ENCODE results near the gene GRIK2. TPM values are rescaled to one million over a fixed set of nuclear protein-coding genes. Genes with fewer than 3 reads are reported as not detected.

Gene GRIK2
- total and polyA plus RNA-seq, 8 donors = 0.61 to 3.5 (median 2.4) TPM

DNA sequence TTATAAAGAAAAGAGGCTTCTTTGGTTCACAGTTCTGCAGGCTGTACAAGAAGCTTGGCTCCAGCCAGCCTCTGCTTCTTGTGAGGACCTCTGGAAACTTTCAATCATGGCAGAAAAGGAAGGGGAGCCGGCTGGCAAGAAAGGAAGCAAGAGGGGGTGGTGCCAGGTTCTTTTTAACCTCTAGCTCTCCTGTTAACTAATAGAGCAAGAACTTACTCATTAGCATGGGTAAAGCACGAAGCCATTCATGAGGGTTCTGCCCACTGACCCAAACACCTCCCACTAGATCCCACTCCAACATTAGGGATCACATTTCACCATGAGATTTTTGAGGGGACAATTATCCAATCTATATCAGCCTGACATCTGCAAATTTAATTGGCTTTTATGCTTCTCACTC is 347.1 kb downstream of the GRIK2 start:
- no peak for FAIRE-seq
- TF ChIP-seq, protein P1, sequence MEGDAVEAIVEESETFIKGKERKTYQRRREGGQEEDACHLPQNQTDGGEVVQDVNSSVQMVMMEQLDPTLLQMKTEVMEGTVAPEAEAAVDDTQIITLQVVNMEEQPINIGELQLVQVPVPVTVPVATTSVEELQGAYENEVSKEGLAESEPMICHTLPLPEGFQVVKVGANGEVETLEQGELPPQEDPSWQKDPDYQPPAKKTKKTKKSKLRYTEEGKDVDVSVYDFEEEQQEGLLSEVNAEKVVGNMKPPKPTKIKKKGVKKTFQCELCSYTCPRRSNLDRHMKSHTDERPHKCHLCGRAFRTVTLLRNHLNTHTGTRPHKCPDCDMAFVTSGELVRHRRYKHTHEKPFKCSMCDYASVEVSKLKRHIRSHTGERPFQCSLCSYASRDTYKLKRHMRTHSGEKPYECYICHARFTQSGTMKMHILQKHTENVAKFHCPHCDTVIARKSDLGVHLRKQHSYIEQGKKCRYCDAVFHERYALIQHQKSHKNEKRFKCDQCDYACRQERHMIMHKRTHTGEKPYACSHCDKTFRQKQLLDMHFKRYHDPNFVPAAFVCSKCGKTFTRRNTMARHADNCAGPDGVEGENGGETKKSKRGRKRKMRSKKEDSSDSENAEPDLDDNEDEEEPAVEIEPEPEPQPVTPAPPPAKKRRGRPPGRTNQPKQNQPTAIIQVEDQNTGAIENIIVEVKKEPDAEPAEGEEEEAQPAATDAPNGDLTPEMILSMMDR (IDR thresholded peaks at IDR 0.05) = no peak

DNA sequence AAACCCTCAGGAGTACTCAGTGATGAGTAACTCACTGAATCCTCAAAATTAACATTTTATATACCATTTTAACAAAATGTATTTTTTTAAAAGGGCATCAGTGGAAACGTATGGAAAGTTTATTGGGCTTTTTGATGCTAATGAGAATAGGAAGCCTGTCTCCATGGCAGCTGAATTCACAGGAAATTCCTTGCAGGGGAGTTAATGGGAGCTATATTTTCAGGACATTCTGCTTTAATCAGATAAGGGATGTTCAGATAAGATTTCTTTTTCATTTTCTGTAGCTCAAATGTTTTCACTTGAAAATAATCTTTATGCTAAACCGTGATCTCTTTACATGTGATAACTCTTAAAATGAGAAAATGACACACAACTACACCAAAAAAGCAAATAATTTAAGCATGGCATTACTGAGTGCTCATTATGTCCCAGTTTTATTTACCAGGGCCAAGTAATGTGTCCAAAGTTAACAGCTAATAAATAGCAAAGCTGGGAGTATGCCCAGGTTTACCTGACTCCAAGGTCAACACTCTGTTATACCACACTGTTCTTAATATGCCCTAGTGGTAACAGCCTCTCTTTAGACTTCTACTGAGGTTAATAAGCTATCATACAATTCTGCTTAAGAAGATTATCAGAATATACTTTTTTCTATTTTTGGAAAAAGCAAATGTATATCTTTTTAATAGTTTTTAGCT is 348.1 kb downstream of the GRIK2 start:
- TF ChIP-seq, protein P1 (IDR thresholded peaks at IDR 0.05) = no peak
- 27 to 32% methylated on average over 2 of the region's 2 CpGs for WGBS, 2 donors
- DNase-seq (peak in 1 of 6 donors; percentile 16), ATAC-seq (peak; percentile 82 to 99 (median 91)), FAIRE-seq (no peak)
- no peak overlapping the region for H3K27ac ChIP-seq
- H3K9me3 ChIP-seq = no peaks in the 10 kb centered on the region
- intact Hi-C loops (cut with DNase I) = no loop called here
- no peak overlapping the region for H3K4me3 ChIP-seq
- no peaks in the 10 kb centered on the region for H3K36me3 ChIP-seq
- H3K4me1 ChIP-seq = peaks cover 8 to 17% (median 9%) of the 10 kb centered on the region in 3 donors
- no peaks in the 10 kb centered on the region for H3K27me3 ChIP-seq

More for the DNA sequence above, 347.1 kb downstream of the GRIK2 start:
- Histone ChIP-seq H3K27ac (no peak overlapping the region), H3K36me3 (no peaks in the 10 kb centered on the region), H3K4me3 (no peak overlapping the region), H3K27me3 (no peaks in the 10 kb centered on the region), H3K4me1 (peaks cover 8 to 17% (median 9%) of the 10 kb centered on the region in 3 donors), H3K9me3 (no peaks in the 10 kb centered on the region)
- intact Hi-C loops (cut with DNase I) = no loop called here
- WGBS, 2 donors = 74 to 91% methylated on average over 2 of the region's 2 CpGs
- DNase-seq (no peak), ATAC-seq (no peak)

DNA sequence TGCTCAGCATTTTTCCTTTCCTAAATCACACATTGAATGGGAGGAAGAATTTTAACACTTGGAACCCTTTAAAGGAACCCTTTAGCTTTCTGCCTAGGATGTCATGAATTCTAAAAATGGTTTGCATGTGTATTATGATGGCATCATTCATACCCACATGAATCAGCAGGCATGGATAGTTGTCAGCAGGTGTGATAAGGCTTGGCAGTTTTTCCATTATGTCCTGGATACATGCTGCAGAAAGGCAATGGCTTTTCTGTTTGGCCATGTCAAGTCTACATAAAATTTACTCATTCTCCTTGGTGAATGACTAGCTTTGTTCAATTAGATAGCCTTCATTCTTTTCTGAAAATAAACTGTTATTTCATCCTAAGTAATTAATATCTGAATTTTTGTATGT is 353.7 kb downstream of the GRIK2 start:
- FAIRE-seq (no peak), DNase-seq (no peak), ATAC-seq (no peak)
- Histone ChIP-seq H3K9me3 (no peaks in the 10 kb centered on the region), H3K36me3 (no peaks in the 10 kb centered on the region), H3K27ac (no peak overlapping the region), H3K27me3 (no peaks in the 10 kb centered on the region), H3K4me1 (peaks cover 6 to 17% (median 8%) of the 10 kb centered on the region in 3 donors), H3K4me3 (no peak overlapping the region)
- TF ChIP-seq, protein P1 (IDR thresholded peaks at IDR 0.05) = no peak
- intact Hi-C loops (cut with DNase I) = no loop called here

- DNase-seq (no peak), FAIRE-seq (no peak), ATAC-seq (peak in 3 of 4 donors; percentile 18 to 61 (median 57))
- Histone ChIP-seq H3K27me3 (no peaks in the 10 kb centered on the region), H3K4me3 (no peak overlapping the region), H3K36me3 (no peaks in the 10 kb centered on the region), H3K27ac (no peak overlapping the region), H3K4me1 (peaks cover under 1 to 13% (median 2%) of the 10 kb centered on the region in 3 donors), H3K9me3 (no peaks in the 10 kb centered on the region)
- WGBS, 2 donors = 4 to 10% methylated on average over 1 of the region's 1 CpG
- intact Hi-C loops (cut with DNase I) = no loop called here
- TF ChIP-seq, protein P1 (IDR thresholded peaks at IDR 0.05) = no peak
These were observed 354.2 kb downstream of the GRIK2 start for GRCh38 chr6:101747716-101748115.

GRCh38 chr6:101755931-101756330 is 362.4 kb downstream of the GRIK2 start:
- no peak for ATAC-seq
- 94 to 97% methylated on average over 1 of the region's 1 CpG for WGBS, 2 donors

More at GRCh38 chr6:101755931-101756330, 362.4 kb downstream of the GRIK2 start:
- DNase-seq = no peak
- TF ChIP-seq, protein P1 (IDR thresholded peaks at IDR 0.05) = no peak
- no peak overlapping the region for H3K27ac ChIP-seq
- no peaks in the 10 kb centered on the region for H3K27me3 ChIP-seq
- no peaks in the 10 kb centered on the region for H3K36me3 ChIP-seq
- intact Hi-C loops (cut with DNase I) = no loop called here
- H3K9me3 ChIP-seq = no peaks in the 10 kb centered on the region
- no peaks in the 10 kb centered on the region for H3K4me1 ChIP-seq
- no peak overlapping the region for H3K4me3 ChIP-seq
- no peak for FAIRE-seq

Data from pancreas (tissue), 10 donors.